Measurements from ENCODE around the gene CEP170B.

DNA sequence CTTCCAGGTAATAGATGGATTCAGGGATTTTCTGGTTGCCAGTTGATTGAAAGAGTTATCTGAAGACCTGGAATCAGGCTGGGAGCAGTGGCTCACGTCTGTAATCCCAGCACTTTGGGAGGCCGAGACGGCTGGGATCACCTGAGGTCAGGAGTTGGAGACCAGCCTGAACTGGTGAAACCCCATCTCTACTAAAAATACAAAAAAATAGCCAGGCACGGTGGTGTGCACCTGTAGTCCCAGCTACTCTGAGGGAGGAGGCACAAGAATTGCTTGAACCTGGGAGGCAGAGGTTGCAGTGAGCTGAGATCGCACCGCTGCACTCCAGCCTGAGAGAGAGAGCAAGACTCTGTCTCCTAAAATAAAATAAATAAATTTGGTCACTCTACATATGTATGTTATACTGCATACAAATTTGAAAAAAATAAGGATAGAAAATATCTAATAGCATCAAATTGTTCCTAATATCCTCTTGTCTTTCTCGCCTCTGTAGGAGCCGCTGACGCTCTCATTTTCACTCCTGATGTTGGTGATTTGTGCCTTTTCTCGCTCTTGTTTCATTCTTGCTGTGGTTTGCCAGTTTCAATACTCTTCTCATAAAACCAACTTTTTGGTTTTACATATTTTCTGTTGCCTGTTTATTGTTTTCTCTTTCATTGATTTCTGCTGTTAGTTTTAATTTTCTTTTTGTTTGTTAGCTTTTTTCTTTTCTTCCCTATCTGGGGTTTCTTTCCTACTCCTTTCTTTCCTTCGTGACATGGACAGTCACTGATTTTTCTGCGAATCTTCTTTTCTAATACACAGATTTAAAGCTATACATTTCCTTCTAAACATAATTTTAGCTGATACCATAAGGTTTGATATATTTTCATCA, 35.8 kb downstream of the CEP170B start:
- TF ChIP-seq ZNF565 (CRISPR knock-in tag; conservative IDR thresholded peaks at IDR 0.05; ENCODE audit: low read depth) (no peak), ESRRG (CRISPR knock-in tag; IDR thresholded peaks at IDR 0.05) (no peak)

Measured in SK-N-SH treated with all-trans-retinoic acid at 6 μM for 48 hours (cell line).